GM18520 (cell line): ENCODE results near the gene VAMP8.
A peak's percentile ranks its signal among the peaks of the same experiment; 100 is the strongest.
"Not testable (repeated sequence)": the region's sequence is repeated elsewhere in the genome, so short reads cannot be mapped to it uniquely, and the experiment has no call there.

Experiments
- ATAC-seq: cut with Tn5 transposase; IDR thresholded peaks from one replicate; pipeline ENCODE4 v1.9.1; 2021; ENCODE audit not compliant: unreplicated experiment

VAMP8 gene

GRCh38 chr2:85579266-85579935 is 2.0 kb downstream of the VAMP8 start:
- ATAC-seq = no peak

DNA sequence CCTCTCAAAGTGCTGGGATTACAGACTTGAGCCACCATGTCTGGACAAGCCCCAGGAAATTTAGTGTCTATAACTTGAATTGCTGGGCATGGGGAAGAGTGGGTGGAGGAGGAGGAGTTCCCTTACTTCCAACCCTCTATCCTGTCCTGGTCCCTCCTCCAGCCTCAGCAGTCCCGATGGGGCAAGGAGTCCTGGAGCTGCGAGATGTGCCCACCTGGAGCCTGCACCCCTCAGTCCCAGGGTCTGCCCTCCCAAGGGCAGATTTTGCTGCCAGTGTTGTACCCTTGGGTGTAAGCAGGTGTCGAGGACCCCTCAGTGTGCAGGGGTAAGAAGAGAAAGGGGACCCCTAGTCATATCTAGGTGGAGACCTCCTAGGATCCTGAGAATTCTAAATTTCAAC is 2.8 kb downstream of the VAMP8 start:
- no peak for ATAC-seq

GRCh38 chr2:85582492-85582891 is 5.1 kb downstream of the VAMP8 start:
- no peak for ATAC-seq

DNA sequence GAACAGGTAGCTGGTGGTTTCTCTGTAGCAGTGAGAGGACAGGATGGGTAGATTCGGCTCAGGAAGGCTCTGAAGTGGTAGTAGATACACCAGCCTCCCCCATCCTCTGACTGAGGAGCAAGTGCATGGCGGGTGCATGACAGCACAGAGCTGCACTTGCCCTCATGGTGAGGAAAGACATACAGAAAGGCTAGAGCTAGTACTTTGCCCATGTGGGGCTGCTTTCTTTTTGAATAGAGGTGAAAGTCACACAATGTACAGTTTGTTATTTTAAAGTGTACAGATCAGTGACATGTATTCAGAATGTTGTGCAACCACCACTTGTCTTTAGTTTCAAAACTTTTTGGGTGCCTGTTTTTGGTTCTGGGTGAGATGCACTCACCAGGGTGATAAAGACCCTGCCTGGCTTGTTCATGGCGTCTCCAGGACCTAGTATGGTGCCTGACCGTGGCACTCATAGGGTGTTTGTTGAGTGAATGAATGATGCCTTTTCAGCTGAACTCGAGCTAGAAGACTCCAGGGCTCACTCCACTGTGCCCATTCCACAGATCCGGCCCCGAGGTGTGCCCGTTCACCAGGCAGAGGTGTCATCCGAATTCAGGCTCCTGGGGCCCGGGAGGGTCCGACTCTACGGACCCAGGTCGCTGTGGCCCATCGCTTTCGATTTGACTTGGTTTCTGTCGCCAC is 6.4 kb downstream of the VAMP8 start:
- ATAC-seq = no peak

DNA sequence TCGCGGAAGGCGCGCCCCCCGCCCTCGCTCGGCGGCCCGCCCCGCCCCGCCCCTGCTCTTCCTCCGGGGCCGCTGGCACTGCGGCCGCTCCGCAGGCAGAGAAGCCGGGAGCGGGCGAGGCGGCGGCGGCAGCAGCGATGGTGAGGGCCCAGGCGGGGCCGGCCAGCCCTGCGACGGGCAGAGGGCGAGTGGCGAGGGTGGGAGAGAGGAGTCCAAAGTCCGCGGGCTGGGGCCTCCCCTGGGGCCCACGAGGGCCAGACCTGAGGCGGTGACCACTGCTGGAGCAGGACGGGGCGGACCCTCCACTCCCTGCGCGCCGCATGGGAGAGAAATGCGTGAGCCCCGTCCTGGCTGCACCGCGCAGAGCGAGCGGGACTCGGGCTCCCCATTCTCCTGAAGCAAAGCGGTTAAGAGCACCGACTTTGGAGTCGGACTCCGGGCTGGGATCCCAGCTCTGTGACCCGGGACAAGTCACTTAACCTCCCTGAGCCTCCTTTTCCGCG is 7.0 kb downstream of the VAMP8 start, which contains the start of gene VAMP5:
TSS of gene VAMP5 (plus strand) at position 78 of the 503 bp plus-strand sequence. CDS start at position 138, 60 bp downstream.
- ATAC-seq = no peak

- no peak for ATAC-seq
These were observed 7.7 kb downstream of the VAMP8 start for GRCh38 chr2:85584857-85585780.

DNA sequence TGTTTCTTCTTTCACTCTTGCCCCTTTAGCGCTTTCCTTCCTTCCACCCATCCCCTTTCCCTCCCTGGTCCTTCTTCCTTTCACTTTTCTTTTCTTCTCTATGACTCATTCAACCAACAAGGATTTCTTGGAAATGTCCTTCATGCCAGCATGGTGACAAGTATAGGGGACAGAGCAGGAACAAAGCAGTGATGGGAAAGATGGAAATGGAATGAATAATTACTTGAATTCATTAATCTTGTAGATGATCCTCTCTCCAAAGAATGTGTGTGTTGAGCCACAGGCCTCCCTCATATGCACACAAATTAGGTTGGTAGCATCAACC is 8.4 kb downstream of the VAMP8 start:
- ATAC-seq = no peak

DNA sequence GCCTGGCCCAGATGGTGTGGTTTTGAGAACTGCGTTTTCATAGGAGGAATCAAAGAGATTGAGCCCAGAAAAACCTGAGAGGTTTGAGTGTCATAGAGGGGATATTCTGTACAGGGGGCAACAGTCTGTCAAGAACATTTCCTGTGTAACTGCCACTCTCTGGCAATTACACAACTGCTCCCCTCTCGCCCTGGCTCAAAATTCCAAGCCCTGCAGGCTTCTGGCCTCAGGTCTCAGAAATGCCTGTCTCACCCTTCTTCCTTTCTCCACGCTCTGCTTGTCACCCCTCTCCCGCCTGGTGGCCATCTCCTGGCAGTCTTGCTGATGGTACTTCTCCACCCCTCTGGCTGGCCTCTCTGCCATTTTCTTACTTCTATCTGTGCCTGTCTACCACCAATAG is 10.8 kb downstream of the VAMP8 start:
- ATAC-seq = no peak

GRCh38 chr2:85588645-85589044 is 11.3 kb downstream of the VAMP8 start:
- no peak for ATAC-seq

- no peak for ATAC-seq
These were observed 11.8 kb downstream of the VAMP8 start for GRCh38 chr2:85589181-85589580.

- ATAC-seq = no peak
These were observed 12.8 kb downstream of the VAMP8 start for GRCh38 chr2:85589982-85590791.

DNA sequence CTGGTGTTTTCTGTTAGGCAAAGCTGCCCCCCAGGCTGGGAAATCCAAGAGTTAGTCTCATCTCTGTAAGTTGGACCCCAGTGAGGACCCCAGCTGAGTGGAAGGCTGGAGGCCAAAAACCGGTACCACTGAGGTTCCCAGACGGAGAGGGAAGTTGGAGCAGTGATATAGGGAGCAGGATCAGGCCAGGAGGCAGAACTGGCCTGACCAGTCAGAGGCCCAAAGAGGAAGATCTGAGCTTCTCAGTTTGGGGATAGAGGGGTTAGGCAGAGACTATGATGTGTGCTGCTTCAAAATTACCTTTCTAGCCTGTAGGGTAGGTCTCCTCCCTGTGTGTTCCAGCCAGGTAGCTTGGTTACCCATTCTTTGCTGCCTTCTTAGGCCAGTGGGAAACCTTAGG is 13.6 kb downstream of the VAMP8 start:
- no peak for ATAC-seq

DNA sequence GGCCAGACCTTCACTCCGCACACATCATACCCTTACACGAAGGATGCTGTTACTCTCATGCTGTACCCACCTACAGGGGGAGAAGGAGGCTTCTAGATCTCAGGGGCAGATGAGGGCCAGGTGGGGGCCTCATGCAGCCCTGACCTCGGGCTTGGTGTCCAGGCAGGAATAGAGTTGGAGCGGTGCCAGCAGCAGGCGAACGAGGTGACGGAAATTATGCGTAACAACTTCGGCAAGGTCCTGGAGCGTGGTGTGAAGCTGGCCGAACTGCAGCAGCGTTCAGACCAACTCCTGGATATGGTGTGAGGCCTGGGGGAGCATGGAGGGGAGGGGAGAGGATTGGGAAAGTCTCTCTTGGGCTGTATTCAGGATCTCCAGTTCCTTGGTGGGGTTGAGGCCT is 14.2 kb downstream of the VAMP8 start:
- ATAC-seq = no peak

- not testable (repeated sequence) for ATAC-seq
These were observed 14.9 kb downstream of the VAMP8 start for GRCh38 chr2:85592299-85592698.

DNA sequence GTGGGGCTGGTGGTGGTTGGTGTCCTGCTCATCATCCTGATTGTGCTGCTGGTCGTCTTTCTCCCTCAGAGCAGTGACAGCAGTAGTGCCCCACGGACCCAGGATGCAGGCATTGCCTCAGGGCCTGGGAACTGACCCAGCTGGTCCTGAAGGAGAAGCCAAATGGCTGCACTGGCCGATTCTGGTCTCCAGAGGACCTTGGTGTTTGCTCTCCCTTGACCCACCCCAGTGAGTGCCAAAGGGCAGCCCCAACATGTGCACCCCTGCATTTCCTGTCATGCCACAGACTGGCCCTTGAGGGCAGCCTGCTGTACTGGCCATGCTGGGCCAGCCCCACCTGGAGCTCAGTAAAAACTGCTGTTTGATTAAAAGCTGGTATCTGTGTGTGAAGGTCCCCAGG is 15.6 kb downstream of the VAMP8 start:
- no peak for ATAC-seq

DNA sequence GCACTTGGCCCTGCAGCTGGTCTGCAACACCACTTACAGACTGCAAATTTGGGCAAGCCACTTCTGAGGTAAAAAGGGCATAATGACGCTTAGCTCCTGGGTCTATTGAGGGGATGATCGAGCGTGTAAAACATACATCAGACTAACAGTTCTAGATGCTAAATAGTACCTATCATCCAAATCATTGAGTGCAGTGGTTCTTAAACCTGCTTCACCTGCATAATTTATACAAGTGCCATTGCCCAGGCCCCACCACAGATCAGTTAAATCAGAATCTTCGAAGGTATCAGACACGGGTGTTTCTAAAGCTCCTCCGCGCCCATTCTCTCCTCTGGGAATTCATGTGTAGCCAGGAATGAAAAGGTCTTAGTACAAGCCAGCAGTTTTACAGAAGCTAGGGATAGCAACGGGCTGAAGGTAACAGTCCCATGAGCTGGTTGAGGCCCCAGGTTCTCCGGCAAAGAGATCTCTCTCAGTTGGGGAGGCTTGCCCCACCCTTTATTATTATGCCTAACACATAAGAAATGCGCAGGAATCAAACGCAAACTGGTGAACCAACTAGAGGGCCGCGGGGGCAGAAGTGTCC is 17.4 kb downstream of the VAMP8 start:
- no peak for ATAC-seq

DNA sequence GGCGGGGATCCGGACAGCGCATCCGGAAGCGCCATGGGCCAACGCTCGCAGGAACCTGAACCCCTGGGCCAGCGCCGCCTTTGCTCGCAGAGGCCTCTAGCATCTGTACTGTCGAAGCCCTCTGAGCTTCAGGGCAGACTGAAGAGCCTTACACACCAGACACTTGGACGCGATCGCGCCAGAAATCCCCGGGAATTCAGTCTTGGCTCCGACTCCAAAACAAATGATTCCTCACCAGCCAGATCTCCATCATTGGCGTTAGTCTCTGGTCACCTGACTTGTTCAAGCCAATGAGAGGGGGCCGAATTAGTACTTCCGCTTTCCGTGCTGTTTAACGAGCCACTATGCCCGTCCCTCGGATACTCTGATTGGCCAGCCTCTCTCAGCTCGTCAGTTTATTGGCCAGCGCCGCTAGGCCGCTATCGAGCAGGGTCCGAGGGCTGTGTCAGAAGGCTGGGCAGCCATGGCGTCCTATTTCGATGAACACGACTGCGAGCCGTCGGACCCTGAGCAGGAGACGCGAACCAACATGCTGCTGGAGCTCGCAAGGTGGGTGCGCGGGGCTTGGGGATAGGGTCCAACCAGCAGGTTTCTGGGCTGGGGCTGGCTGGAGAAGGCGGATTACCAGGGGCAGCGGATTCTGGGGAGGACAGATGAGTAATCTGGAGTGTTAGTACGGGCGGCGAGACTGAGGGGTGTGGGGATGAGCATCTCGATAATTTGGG is 18.1 kb downstream of the VAMP8 start, which contains the start of gene RNF181:
TSS of gene RNF181 (plus strand) at position 445 of the 725 bp plus-strand sequence. CDS start at position 464, 19 bp downstream.
- ATAC-seq = peak; percentile 99

GRCh38 chr2:85596026-85596333 is 18.6 kb downstream of the VAMP8 start:
- no peak for ATAC-seq

GRCh38 chr2:85596486-85597143 is 19.2 kb downstream of the VAMP8 start:
- no peak for ATAC-seq
